HepG2 (cell line): ENCODE data around the gene COQ10B. TPM values are rescaled to one million over a fixed set of nuclear protein-coding genes. Genes with fewer than 3 reads are reported as not detected.
A peak's percentile ranks its signal among the peaks of the same experiment; 100 is the strongest.

ENCODE experiments used
- ASH2L ChIP-seq: fragments of 300-600, 200-600 bp; sonication (generic); IDR thresholded peaks from 2 replicates; pipeline ENCODE4 v1.7.0; 2017; ENCODE audit warnings: low read depth, mild to moderate bottlenecking, moderate library complexity, mixed read lengths, low read length; ENCODE audit not compliant: insufficient read length
- ATF7 ChIP-seq, 2 experiments: fragments of 450-650 bp in 1 of 2; sonication (generic) in 1 of 2; formaldehyde crosslinking in 1 of 2; IDR thresholded peaks; 2 replicates each; pipeline versions ENCODE4 v1.4.0 to v1.6.1; 2016 to 2020; ENCODE audit warnings: antibody characterized with exemption in 1 of 2, mild to moderate bottlenecking in 1 of 2, missing genetic modification reagents in 1 of 2
- FOSL2 ChIP-seq: sonication (generic); formaldehyde crosslinking; IDR thresholded peaks from 2 replicates; pipeline ENCODE4 v1.4.0; 2020; ENCODE audit warnings: missing genetic modification reagents
- GTF3A ChIP-seq: sonication (generic); formaldehyde crosslinking; conservative IDR thresholded peaks from 2 replicates; pipeline ENCODE4 v1.4.0; 2020; ENCODE audit warnings: mild to moderate bottlenecking, missing genetic modification reagents
- IKZF4 ChIP-seq: sonication (generic); formaldehyde crosslinking; IDR thresholded peaks from 2 replicates; pipeline ENCODE4 v1.5.1; 2020; ENCODE audit warnings: borderline replicate concordance, mild to moderate bottlenecking, low read depth, missing genetic modification reagents; ENCODE audit errors: not compliant biosample characterization
- KDM6A ChIP-seq: IDR thresholded peaks from 2 replicates; pipeline ENCODE4 v1.6.1; 2016; ENCODE audit warnings: low read depth
- ZBED4 ChIP-seq: sonication (generic); formaldehyde crosslinking; IDR thresholded peaks from 2 replicates; pipeline ENCODE4 v1.4.0; 2020; ENCODE audit warnings: missing genetic modification reagents, borderline replicate concordance
- ZBTB39 ChIP-seq: sonication (generic); formaldehyde crosslinking; IDR thresholded peaks from 2 replicates; pipeline ENCODE4 v1.5.0; 2020; ENCODE audit warnings: missing genetic modification reagents
- ZHX2 ChIP-seq, 2 experiments: sonication (generic) in 1 of 2; formaldehyde crosslinking in 1 of 2; IDR thresholded peaks; 2 replicates each; pipeline versions ENCODE4 v1.6.1 to v1.9.0; 2014 to 2022; ENCODE audit warnings: antibody characterized with exemption in 1 of 2, borderline replicate concordance in 1 of 2, inconsistent platforms in 1 of 2, low read depth in 1 of 2, missing genetic modification reagents in 1 of 2
- ZNF10 ChIP-seq: sonication (generic); formaldehyde crosslinking; IDR thresholded peaks from 2 replicates; pipeline ENCODE4 v1.4.0; 2020; ENCODE audit warnings: mild to moderate bottlenecking, low read depth, missing genetic modification reagents, borderline replicate concordance
- ZNF558 ChIP-seq: sonication (generic); formaldehyde crosslinking; IDR thresholded peaks from 2 replicates; pipeline ENCODE4 v1.9.0; 2022; ENCODE audit warnings: mild to moderate bottlenecking, missing genetic modification reagents, borderline replicate concordance
- ZNF570 ChIP-seq: sonication (generic); formaldehyde crosslinking; IDR thresholded peaks from 2 replicates; pipeline ENCODE4 v1.4.0; 2020; ENCODE audit warnings: mild to moderate bottlenecking, missing genetic modification reagents, borderline replicate concordance
- ZNF740 ChIP-seq: sonication (generic); formaldehyde crosslinking; IDR thresholded peaks from 2 replicates; pipeline ENCODE4 v1.4.0; 2020; ENCODE audit warnings: missing genetic modification reagents
- polyA plus RNA-seq, 8 experiments: library from polyadenylated mRNA; depleted of rRNA in 3 of 8; stranded (reverse) in 7 of 8; unstranded in 1 of 8; fragments of >200 nt; fragmentation: Illumina TruSeq in 4 of 8; extraction: Trizol in 4 of 8; gene quantifications; 2 replicates each; pipeline versions ENCODE4 v1.2.1 to v1.2.3, GENCODE V29; 2011 to 2016; ENCODE audit warnings: low read depth in 4 of 8, missing spikeins in 1 of 8, mixed read lengths in 1 of 8; ENCODE audit not compliant: insufficient read depth in 1 of 8
- total RNA-seq, 5 experiments: library from RNA; depleted of rRNA; stranded (reverse); fragments of >200 nt; fragmentation: Illumina TruSeq; extraction: Trizol; gene quantifications; 2 replicates each; pipeline ENCODE4 v1.2.3, GENCODE V29; 2016; ENCODE audit warnings: low read depth in 1 of 5

The COQ10B gene
- total and polyA plus RNA-seq, 2 of the 13 experiments (the other 11 are each of a cell fraction or from before 2014, with no cell fraction given): 4.6 to 34.9 TPM

- peak; percentile 87 for TF ChIP-seq ZHX2 (IDR thresholded peaks at IDR 0.05; ENCODE audit: low read depth)
- TF ChIP-seq ZHX2 (CRISPR knock-in tag; IDR thresholded peaks at IDR 0.05; ENCODE audit: borderline replicate concordance): no peak
- no peak for TF ChIP-seq ZBTB39 (CRISPR knock-in tag)
- peak; percentile 100 for TF ChIP-seq ASH2L
- TF ChIP-seq FOSL2: peak; percentile 50
- no peak for TF ChIP-seq ZNF10
- no peak for TF ChIP-seq ZNF570 (CRISPR knock-in tag)
- TF ChIP-seq ATF7 (IDR thresholded peaks at IDR 0.05): no peak
- TF ChIP-seq ATF7 (CRISPR knock-in tag; IDR thresholded peaks at IDR 0.05): 0 out of 2 replicates have a peak, but pooled peaks have one; percentile 36
- 0 out of 2 replicates have a peak, but pooled peaks have one; percentile 38 for TF ChIP-seq GTF3A
- TF ChIP-seq IKZF4 (CRISPR knock-in tag): peak; percentile 69
- no peak; the same call in 1 of the 2 replicates for TF ChIP-seq KDM6A
- TF ChIP-seq ZNF558 (CRISPR knock-in tag): no peak
- no peak for TF ChIP-seq ZNF740 (CRISPR knock-in tag)
- peak; percentile 93 for TF ChIP-seq ZBED4 (CRISPR knock-in tag)
Measured at GRCh38 chr2:197434541-197435513, 18.5 kb upstream of the COQ10B start, which contains the start of gene SF3B1 (continued).
